GM21786 (cell line): ENCODE measurements around the gene MAP2K4.
"Not testable (repeated sequence)": the region's sequence is repeated elsewhere in the genome, so short reads cannot be mapped to it uniquely, and the experiment has no call there.

ENCODE experiments used
- ATAC-seq: cut with Tn5 transposase; IDR thresholded peaks from one replicate; pipeline ENCODE4 v1.9.1; 2021; ENCODE audit not compliant: unreplicated experiment

The MAP2K4 gene

GRCh38 chr17:12020642-12021622, at the start of gene MAP2K4:
MAP2K4 (plus strand) TSS chr17:12020877; CDS start chr17:12020887, 10 bp downstream.
- ATAC-seq = peak; percentile 95

- not testable (repeated sequence) for ATAC-seq
These were observed 47.9 kb upstream of the MAP2K4 start for GRCh38 chr17:11972741-11973140.

DNA sequence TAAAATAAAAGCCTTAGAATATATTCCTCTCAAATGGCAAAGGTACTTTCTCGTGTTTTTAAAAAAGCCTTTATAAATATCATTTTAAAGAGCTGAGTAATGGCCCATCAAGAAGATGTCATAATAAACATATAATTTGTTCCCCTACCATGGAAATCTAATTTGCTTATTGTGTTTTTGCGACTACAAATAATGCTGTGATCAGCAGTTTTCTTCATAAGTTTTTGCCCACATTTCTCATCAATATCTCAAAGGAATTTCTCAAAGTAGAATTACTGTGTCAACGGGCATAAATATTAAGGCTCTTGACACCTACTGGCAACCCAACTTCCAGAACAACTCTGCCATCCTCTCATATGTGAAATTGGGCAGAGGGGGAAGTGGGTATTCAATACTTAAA, 40.9 kb upstream of the MAP2K4 start:
- no peak for ATAC-seq

GRCh38 chr17:11980813-11981212, 39.9 kb upstream of the MAP2K4 start:
- no peak for ATAC-seq

DNA sequence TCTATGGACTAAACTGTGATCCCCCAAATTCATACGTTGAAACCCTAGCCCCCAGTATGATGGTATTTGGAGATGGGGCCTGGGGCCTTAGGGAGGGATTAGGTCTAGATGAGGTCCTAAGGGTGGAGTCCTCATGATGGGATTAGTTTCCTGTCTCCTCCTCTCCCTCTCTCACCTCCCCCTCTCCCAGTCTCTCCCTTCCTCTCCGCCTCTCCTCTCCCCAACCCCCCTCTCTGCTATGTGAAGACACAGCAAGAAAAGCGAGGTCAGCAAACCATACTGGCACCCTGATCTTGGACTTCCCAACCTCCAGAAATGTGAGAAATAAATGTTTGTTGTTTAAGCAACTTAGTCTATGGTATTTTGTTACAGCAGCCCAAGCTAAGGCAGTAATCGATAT, 38.8 kb upstream of the MAP2K4 start:
- ATAC-seq = no peak

- ATAC-seq = no peak
These were observed 34.3 kb upstream of the MAP2K4 start for GRCh38 chr17:11986179-11986941.

DNA sequence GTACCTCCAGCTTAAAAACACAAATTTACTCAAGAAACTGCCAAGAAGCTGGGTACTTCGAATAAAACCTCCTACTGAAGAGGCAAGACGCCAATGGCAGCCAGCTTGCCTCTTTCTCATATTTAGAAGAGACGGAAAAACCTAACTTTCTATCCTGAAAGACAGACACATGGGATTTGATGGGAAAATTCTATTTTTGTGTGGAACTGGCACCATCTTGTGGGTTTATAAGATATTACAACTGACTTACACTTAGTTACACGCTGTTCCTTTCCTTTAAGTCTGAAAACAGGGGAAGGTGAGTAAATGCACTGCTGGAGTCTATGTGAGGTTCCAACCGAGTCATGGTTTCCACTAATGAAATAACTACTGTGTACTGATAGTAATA, 33.7 kb upstream of the MAP2K4 start:
- no peak for ATAC-seq

DNA sequence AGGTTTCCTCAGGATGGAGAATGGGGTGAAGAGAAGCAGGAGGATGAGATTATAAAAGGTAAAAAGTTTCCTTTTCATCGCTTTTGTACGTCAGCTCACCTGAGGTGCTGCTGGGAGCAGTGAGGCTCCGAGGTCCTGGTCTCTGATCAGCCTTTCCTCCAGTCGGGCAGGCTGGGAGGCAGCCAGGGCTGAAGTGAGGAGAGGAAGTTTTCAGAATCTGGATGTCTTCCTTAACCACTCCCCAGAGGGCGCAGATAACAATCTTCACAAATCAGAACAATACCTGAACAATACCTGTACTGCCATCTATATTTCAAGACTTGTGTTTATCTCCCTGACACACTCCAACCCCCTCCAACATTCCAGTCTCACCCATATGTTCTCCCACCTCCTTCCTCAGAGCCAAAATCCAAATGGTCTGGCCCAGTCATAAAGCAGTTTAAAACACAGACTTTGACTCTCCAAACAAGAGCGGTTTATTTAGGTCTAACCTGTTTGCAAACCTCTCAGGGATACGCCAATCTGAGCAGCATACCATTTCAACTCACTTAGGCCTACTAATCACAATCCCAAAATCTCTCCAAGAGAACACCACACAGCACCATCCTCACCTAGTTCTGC, 30.2 kb upstream of the MAP2K4 start:
- ATAC-seq = no peak

- no peak for ATAC-seq
These were observed 29.2 kb upstream of the MAP2K4 start for GRCh38 chr17:11991461-11991860.

GRCh38 chr17:11996722-11997146, 23.9 kb upstream of the MAP2K4 start:
- ATAC-seq = peak; percentile 32

- peak; percentile 94 for ATAC-seq
These were observed 23.3 kb upstream of the MAP2K4 start, which contains the start of gene ZNF18 for GRCh38 chr17:11997147-11997971. ZNF18 (minus strand) TSS chr17:11997475; CDS start chr17:11992829, 4,646 bp downstream.

DNA sequence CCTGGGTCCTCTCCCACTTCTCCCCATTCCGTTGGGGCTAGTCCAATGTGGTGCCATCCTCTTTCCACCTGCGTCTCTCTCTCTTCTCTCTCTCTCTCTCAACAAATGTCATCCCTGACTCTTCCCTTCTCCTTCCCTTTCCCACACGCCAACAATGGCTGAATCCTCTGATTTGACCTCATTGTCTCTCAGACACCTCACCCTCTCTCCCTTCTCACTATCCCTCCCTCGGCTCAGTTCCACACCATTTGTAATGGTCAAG, 22.8 kb upstream of the MAP2K4 start:
- no peak for ATAC-seq

DNA sequence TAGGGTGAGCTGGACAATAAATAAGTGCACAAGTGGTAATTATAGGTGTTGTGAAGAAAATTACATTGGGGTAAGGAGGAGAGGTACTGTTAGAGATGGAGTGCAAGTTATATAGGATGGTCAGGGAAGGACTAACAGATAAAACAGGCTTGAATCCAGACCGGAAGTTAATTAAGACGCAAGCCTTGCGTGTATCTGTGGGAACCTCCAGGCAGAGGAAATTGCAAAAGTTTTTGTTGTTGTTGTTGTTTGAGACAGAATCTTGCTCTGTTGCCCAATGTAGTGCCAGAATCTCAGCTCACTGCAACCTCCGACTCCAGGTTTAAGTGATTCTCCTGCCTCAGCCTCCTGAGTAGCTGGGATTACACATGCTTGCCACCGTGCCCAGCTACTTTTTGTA, 21.0 kb upstream of the MAP2K4 start:
- no peak for ATAC-seq

- no peak for ATAC-seq
These were observed 13.2 kb upstream of the MAP2K4 start for GRCh38 chr17:12007466-12007865.

- ATAC-seq = no peak
These were observed 1.0 kb downstream of the MAP2K4 start for GRCh38 chr17:12021623-12022140.

- no peak for ATAC-seq
These were observed 1.6 kb downstream of the MAP2K4 start for GRCh38 chr17:12022310-12022709.

GRCh38 chr17:12024327-12024726, 3.6 kb downstream of the MAP2K4 start:
- ATAC-seq = no peak

DNA sequence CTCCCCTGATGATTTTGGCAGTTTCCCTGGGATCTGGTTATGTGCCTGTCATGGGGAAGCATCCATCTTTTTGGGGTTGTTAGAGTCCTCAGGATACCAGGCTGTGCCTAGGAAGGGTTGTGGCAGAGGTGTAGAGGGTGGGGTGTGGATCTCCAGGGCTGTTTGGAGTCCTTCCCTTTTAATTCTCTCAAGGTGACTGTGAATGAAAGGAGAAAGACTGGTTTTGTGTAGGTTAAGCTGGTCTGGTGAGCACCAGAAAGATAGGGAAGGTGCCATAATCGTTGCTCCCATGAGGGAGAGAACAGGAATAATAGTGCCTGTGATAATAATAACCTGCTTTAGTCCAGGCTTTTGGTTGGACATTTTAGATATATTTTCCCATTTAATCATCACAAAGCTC, 7.0 kb downstream of the MAP2K4 start:
- no peak for ATAC-seq

DNA sequence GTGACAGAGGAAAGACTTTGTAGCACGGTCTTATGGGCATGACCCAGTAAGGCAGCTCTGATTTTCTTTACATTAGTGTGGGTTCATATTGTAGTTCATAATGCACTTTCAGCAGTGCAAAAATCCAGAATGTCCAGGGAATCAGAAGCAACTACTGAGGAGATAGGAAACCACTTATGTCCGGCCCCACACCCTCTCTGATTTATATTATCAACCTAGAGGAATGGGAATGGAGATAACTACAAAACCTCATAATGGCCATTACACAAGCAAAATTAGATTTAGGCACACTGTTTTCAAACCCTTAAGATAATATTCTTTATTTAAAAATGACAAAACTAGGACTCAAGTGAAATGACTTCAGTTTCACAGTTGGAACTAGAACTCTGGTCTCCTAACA, 7.9 kb downstream of the MAP2K4 start:
- no peak for ATAC-seq

DNA sequence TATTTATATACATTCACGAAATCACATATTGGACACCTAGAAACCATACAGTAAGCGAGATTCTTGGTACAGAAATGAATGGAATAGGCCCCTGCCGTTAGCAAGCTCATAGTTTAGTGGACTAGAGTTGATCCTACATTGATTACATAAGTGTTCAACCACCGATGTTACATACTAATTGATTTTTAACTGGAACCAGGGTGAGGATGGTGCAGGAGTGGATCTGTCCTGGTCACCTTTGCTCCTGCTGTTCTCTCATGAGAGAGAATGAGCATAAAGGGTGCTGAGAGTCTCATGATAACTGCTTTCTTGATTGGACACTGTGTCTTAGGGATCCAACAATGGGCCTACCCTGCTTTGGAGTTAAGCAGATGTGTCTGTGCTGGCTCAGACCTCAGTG, 13.9 kb downstream of the MAP2K4 start:
- ATAC-seq = no peak

DNA sequence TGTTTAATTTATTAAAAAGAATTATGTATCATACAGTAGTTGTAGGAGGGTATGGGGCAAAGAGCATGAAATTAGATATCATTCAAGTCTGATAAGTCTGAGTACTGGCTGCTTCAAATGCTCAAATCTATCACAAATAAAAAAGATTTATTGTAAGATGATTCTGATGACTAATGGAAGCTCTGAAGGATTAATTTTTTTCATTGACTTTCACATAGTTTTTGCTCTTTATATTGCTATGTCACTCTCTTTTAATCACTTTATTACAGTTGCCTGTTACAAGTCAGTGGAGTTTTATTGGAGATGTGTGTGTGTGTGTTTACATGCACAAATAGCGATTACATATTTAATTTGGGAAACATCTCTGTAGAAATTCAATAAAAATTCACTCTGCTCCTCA, 15.0 kb downstream of the MAP2K4 start:
- ATAC-seq = no peak
